ENCODE results near the gene RNF150. TPM values are rescaled to one million over a fixed set of nuclear protein-coding genes. Genes with fewer than 3 reads are reported as not detected.

RNF150 gene
- polyA plus RNA-seq, 1 donor from 2014 or later = 15.3 TPM

GRCh38 chr4:141127884-141128283, 5.4 kb downstream of the RNF150 start:
- TF ChIP-seq POLR2AphosphoS5 (IDR thresholded peaks at IDR 0.05) = no peak
- TF ChIP-seq RAD21 (conservative IDR thresholded peaks at IDR 0.05) = no peak
- no peak for TF ChIP-seq EZH2 (IDR thresholded peaks at IDR 0.05; ENCODE audit: borderline replicate concordance, insufficient read depth, low read length, poor library complexity, severe bottlenecking)
- TF ChIP-seq MXI1 (conservative IDR thresholded peaks at IDR 0.05; ENCODE audit: poor library complexity, severe bottlenecking) = no peak
- no peak for TF ChIP-seq CTCF (IDR thresholded peaks at IDR 0.05; ENCODE audit: poor library complexity, severe bottlenecking)
- no peak for TF ChIP-seq EP300 (conservative IDR thresholded peaks at IDR 0.05; ENCODE audit: poor library complexity, severe bottlenecking)
- no peak for TF ChIP-seq SMC3 (conservative IDR thresholded peaks at IDR 0.05; ENCODE audit: poor library complexity)
- TF ChIP-seq REST (IDR thresholded peaks at IDR 0.05; ENCODE audit: borderline replicate concordance) = no peak
- Histone ChIP-seq H2AFZ (ENCODE audit: low read depth, low read length) (no peak overlapping the region), H4K20me1 (ENCODE audit: insufficient read depth) (peaks cover 9% of the 10 kb centered on the region), H3K27ac (ENCODE audit: low read length) (no peak overlapping the region), H3K36me3 (ENCODE audit: insufficient read depth, low read length) (no peaks in the 10 kb centered on the region), H3K4me3 (ENCODE audit: low read length) (peak overlapping the region; percentile 89), H3K9me2 (ENCODE audit: insufficient read depth, low read length) (no peaks in the 10 kb centered on the region), H3K27me3 (ENCODE audit: insufficient read depth, low read depth, low read length) (no peaks in the 10 kb centered on the region), H3K9ac (ENCODE audit: low read length) (no peak overlapping the region), H3K79me2 (replicated peaks; ENCODE audit: insufficient read depth, low read length) (peaks cover 56% of the 10 kb centered on the region), H3K9me3 (ENCODE audit: low read length) (no peaks in the 10 kb centered on the region), H3K4me2 (ENCODE audit: low read length) (no peak overlapping the region), H3F3A (ENCODE audit: insufficient read depth, low read length, poor library complexity, severe bottlenecking) (no peaks in the 10 kb centered on the region)

- no peaks in the 10 kb centered on the region for H3K27me3 ChIP-seq (ENCODE audit: insufficient read depth, low read depth, low read length)
- H3K9me3 ChIP-seq (ENCODE audit: low read length) = no peaks in the 10 kb centered on the region
- no peak overlapping the region for H3K4me3 ChIP-seq (ENCODE audit: low read length)
- TF ChIP-seq RAD21 (conservative IDR thresholded peaks at IDR 0.05) (no peak), EP300 (conservative IDR thresholded peaks at IDR 0.05; ENCODE audit: poor library complexity, severe bottlenecking) (no peak), CTCF (IDR thresholded peaks at IDR 0.05; ENCODE audit: poor library complexity, severe bottlenecking) (no peak), REST (IDR thresholded peaks at IDR 0.05; ENCODE audit: borderline replicate concordance) (no peak), SMC3 (conservative IDR thresholded peaks at IDR 0.05; ENCODE audit: poor library complexity) (no peak), TAF1 (IDR thresholded peaks at IDR 0.05; ENCODE audit: low read depth) (no peak), MXI1 (conservative IDR thresholded peaks at IDR 0.05; ENCODE audit: poor library complexity, severe bottlenecking) (no peak), POLR2AphosphoS5 (IDR thresholded peaks at IDR 0.05) (no peak), EZH2 (IDR thresholded peaks at IDR 0.05; ENCODE audit: borderline replicate concordance, insufficient read depth, low read length, poor library complexity, severe bottlenecking) (no peak)
- peaks cover 58% of the 10 kb centered on the region for H3K79me2 ChIP-seq (replicated peaks; ENCODE audit: insufficient read depth, low read length)
- H4K20me1 ChIP-seq (ENCODE audit: insufficient read depth) = peaks cover 9% of the 10 kb centered on the region
- no peaks in the 10 kb centered on the region for H3F3A ChIP-seq (ENCODE audit: insufficient read depth, low read length, poor library complexity, severe bottlenecking)
- H3K4me2 ChIP-seq (ENCODE audit: low read length) = no peak overlapping the region
- H3K27ac ChIP-seq (ENCODE audit: low read length) = no peak overlapping the region
- no peak overlapping the region for H2AFZ ChIP-seq (ENCODE audit: low read depth, low read length)
- H3K9ac ChIP-seq (ENCODE audit: low read length) = no peak overlapping the region
- no peaks in the 10 kb centered on the region for H3K9me2 ChIP-seq (ENCODE audit: insufficient read depth, low read length)
- no peaks in the 10 kb centered on the region for H3K36me3 ChIP-seq (ENCODE audit: insufficient read depth, low read length)
These were observed 6.5 kb downstream of the RNF150 start for GRCh38 chr4:141126769-141127168.

Measured in neural cell (in vitro differentiated cells).